ENCODE measurements around the gene TREH.

- TF ChIP-seq POLR2A (IDR thresholded peaks at IDR 0.05; ENCODE audit: low read depth, low read length) (no peak), POLR2AphosphoS5 (IDR thresholded peaks at IDR 0.05; ENCODE audit: low read depth, low read length) (no peak), TAF1 (IDR thresholded peaks at IDR 0.05; ENCODE audit: borderline replicate concordance, low read depth, low read length) (no peak)
Measured at GRCh38 chr11:118663381-118663780, 16.1 kb downstream of the TREH start.
